Measurements from ENCODE around the gene CASP3.
A peak's percentile ranks its signal among the peaks of the same experiment; 100 is the strongest.
"Not testable (repeated sequence)": the region's sequence is repeated elsewhere in the genome, so short reads cannot be mapped to it uniquely, and the experiment has no call there.

The CASP3 gene

GRCh38 chr4:184657820-184658219 is 8.6 kb upstream of the CASP3 start:
- H3K18ac ChIP-seq (ENCODE audit: low read length); H3K4me1 ChIP-seq (ENCODE audit: control insufficient read depth in 2 of 2, insufficient read depth in 1 of 2, low read depth in 1 of 2, low read length in 2 of 2); H3K27me3 ChIP-seq (ENCODE audit: control insufficient read depth in 3 of 3, insufficient read depth in 3 of 3, low read depth in 1 of 3, low read length in 3 of 3); H3K9me3 ChIP-seq (replicated peaks in 1 of 2; ENCODE audit: control insufficient read depth in 2 of 2, insufficient read depth in 1 of 2, low read depth in 1 of 2, low read length in 2 of 2); H2AK5ac ChIP-seq (ENCODE audit: low read depth, low read length); DNase-seq (ENCODE audit: low spot score); H3K9ac ChIP-seq (ENCODE audit: low read depth, low read length, poor library complexity); H2BK5ac ChIP-seq (ENCODE audit: low read length); H3K14ac ChIP-seq (ENCODE audit: low read length); H4K8ac ChIP-seq (ENCODE audit: low read depth, low read length); H3K4me3 ChIP-seq (ENCODE audit: low read length in 2 of 2); H2BK12ac ChIP-seq (ENCODE audit: low read length); H4K91ac ChIP-seq (ENCODE audit: low read depth, low read length, poor library complexity); H2BK120ac ChIP-seq (ENCODE audit: low read depth, low read length); H2BK15ac ChIP-seq (ENCODE audit: low read length); H2AFZ ChIP-seq (ENCODE audit: low read length); H3K23ac ChIP-seq (ENCODE audit: low read depth, low read length, poor library complexity); H3K79me1 ChIP-seq (ENCODE audit: low read depth, low read length); H3K4ac ChIP-seq (ENCODE audit: low read length); H3K4me2 ChIP-seq (ENCODE audit: insufficient read depth, low read length, poor library complexity, severe bottlenecking); H3K27ac ChIP-seq (replicated peaks; ENCODE audit: low read length): not testable (repeated sequence)
- WGBS, 2 donors (ENCODE audit: extremely low coverage in 2 of 2, insufficient read length in 2 of 2, insufficient replicate concordance in 1 of 2), result no CpG with 5 or more reads among the region's 9 CpGs
- H3K36me3 ChIP-seq (replicated peaks in 1 of 2; ENCODE audit: control insufficient read depth in 2 of 2, insufficient read depth in 2 of 2, low read length in 2 of 2), result peaks cover 0 to 75% of the 10 kb centered on the region in 2 donors

- no peak overlapping the region for H3K4ac ChIP-seq (ENCODE audit: low read length)
- H4K91ac ChIP-seq (ENCODE audit: low read depth, low read length, poor library complexity), result no peak overlapping the region
- H3K23ac ChIP-seq (ENCODE audit: low read depth, low read length, poor library complexity), result no peak overlapping the region
- H2AK5ac ChIP-seq (ENCODE audit: low read depth, low read length), result no peak overlapping the region
- H3K4me3 ChIP-seq (ENCODE audit: low read length in 2 of 2), result no peak overlapping the region
- H2BK120ac ChIP-seq (ENCODE audit: low read depth, low read length), result no peak overlapping the region
- H2BK12ac ChIP-seq (ENCODE audit: low read length), result no peak overlapping the region
- H2BK5ac ChIP-seq (ENCODE audit: low read length), result no peak overlapping the region
- H3K27me3 ChIP-seq (ENCODE audit: control insufficient read depth in 3 of 3, insufficient read depth in 3 of 3, low read depth in 1 of 3, low read length in 3 of 3), result no peaks in the 10 kb centered on the region
- H3K4me2 ChIP-seq (ENCODE audit: insufficient read depth, low read length, poor library complexity, severe bottlenecking), result no peak overlapping the region
- no peaks in the 10 kb centered on the region for H3K79me1 ChIP-seq (ENCODE audit: low read depth, low read length)
- H2AFZ ChIP-seq (ENCODE audit: low read length), result no peak overlapping the region
- no CpG with 5 or more reads among the region's 3 CpGs for WGBS, 2 donors (ENCODE audit: extremely low coverage in 2 of 2, insufficient read length in 2 of 2, insufficient replicate concordance in 1 of 2)
- H3K27ac ChIP-seq (replicated peaks; ENCODE audit: low read length), result no peak overlapping the region
- no peak for DNase-seq (ENCODE audit: low spot score)
- no peaks in the 10 kb centered on the region for H3K9me3 ChIP-seq (replicated peaks in 1 of 2; ENCODE audit: control insufficient read depth in 2 of 2, insufficient read depth in 1 of 2, low read depth in 1 of 2, low read length in 2 of 2)
- H3K9ac ChIP-seq (ENCODE audit: low read depth, low read length, poor library complexity), result no peak overlapping the region
- no peak overlapping the region for H4K8ac ChIP-seq (ENCODE audit: low read depth, low read length)
- H3K18ac ChIP-seq (ENCODE audit: low read length), result no peak overlapping the region
- H3K4me1 ChIP-seq (ENCODE audit: control insufficient read depth in 2 of 2, insufficient read depth in 1 of 2, low read depth in 1 of 2, low read length in 2 of 2), result no peaks in the 10 kb centered on the region
- no peak overlapping the region for H2BK15ac ChIP-seq (ENCODE audit: low read length)
- no peak overlapping the region for H3K14ac ChIP-seq (ENCODE audit: low read length)
- peaks cover 0 to 75% of the 10 kb centered on the region in 2 donors for H3K36me3 ChIP-seq (replicated peaks in 1 of 2; ENCODE audit: control insufficient read depth in 2 of 2, insufficient read depth in 2 of 2, low read length in 2 of 2)
Measured at GRCh38 chr4:184657144-184657543, 7.9 kb upstream of the CASP3 start.

DNA sequence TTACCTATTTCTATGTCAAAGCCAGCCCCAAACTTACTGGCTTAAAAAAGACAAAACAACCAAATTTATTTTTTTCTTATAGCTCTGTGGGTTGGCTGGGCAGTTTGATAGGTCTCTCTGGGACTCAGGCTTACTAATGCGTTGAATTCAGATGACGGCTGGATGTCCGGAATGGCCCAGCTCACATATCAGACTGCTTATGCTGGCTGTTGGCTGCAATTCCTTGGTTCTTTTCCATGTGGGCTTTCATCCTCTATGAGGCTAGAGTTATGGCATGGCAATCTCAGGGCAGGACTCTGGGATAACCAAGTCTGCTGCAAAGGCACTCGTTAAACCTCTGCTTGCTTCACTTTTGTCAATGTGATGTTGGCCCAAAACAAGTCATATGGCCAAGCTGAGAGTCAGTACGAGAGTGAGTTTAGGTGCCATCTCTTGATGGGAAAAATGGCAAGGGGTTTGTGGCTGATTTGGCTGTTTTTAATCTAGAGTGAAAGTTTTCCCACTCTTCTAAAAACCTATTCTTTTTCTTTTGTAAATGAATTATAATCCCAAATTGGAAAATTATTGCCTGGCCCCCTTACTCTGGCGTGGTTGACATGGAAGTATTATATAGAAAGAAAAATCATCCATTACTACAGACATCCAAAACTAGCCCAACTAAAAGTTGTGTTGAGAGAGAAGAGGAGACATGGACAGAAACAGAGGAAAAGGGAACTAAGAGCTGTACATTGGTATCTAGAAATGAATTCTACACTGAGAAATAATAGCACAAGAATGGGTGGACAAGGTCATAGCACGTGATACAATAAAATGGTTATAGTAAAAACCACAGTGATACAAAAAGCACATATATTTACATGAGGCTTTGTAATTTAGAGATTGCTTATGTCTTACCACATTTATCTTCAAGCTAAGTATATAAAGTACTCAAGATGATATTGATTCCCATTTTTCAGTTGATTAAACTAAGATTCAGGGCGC is 6.9 kb upstream of the CASP3 start:
- H3K14ac ChIP-seq (ENCODE audit: low read length), result no peak overlapping the region
- no peak overlapping the region for H3K18ac ChIP-seq (ENCODE audit: low read length)
- H3K36me3 ChIP-seq (replicated peaks in 1 of 2; ENCODE audit: control insufficient read depth in 2 of 2, insufficient read depth in 2 of 2, low read length in 2 of 2), result peaks cover 0 to 65% of the 10 kb centered on the region in 2 donors
- no CpG with 5 or more reads among the region's 8 CpGs for WGBS, 2 donors (ENCODE audit: extremely low coverage in 2 of 2, insufficient read length in 2 of 2, insufficient replicate concordance in 1 of 2)
- H2AK5ac ChIP-seq (ENCODE audit: low read depth, low read length), result no peak overlapping the region
- no peak overlapping the region for H2BK12ac ChIP-seq (ENCODE audit: low read length)
- no peak overlapping the region for H2AFZ ChIP-seq (ENCODE audit: low read length)
- H3K4ac ChIP-seq (ENCODE audit: low read length), result no peak overlapping the region
- H4K8ac ChIP-seq (ENCODE audit: low read depth, low read length), result no peak overlapping the region
- H3K9me3 ChIP-seq (replicated peaks in 1 of 2; ENCODE audit: control insufficient read depth in 2 of 2, insufficient read depth in 1 of 2, low read depth in 1 of 2, low read length in 2 of 2), result no peaks in the 10 kb centered on the region
- H3K4me2 ChIP-seq (ENCODE audit: insufficient read depth, low read length, poor library complexity, severe bottlenecking), result no peak overlapping the region
- no peaks in the 10 kb centered on the region for H3K79me1 ChIP-seq (ENCODE audit: low read depth, low read length)
- H3K4me3 ChIP-seq (ENCODE audit: low read length in 2 of 2), result no peak overlapping the region
- H4K91ac ChIP-seq (ENCODE audit: low read depth, low read length, poor library complexity), result no peak overlapping the region
- no peak overlapping the region for H3K27ac ChIP-seq (replicated peaks; ENCODE audit: low read length)
- no peak overlapping the region for H2BK120ac ChIP-seq (ENCODE audit: low read depth, low read length)
- H3K27me3 ChIP-seq (ENCODE audit: control insufficient read depth in 3 of 3, insufficient read depth in 3 of 3, low read depth in 1 of 3, low read length in 3 of 3), result no peaks in the 10 kb centered on the region
- DNase-seq (ENCODE audit: low spot score), result no peak
- H2BK5ac ChIP-seq (ENCODE audit: low read length), result no peak overlapping the region
- no peak overlapping the region for H3K23ac ChIP-seq (ENCODE audit: low read depth, low read length, poor library complexity)
- no peaks in the 10 kb centered on the region for H3K4me1 ChIP-seq (ENCODE audit: control insufficient read depth in 2 of 2, insufficient read depth in 1 of 2, low read depth in 1 of 2, low read length in 2 of 2)
- H2BK15ac ChIP-seq (ENCODE audit: low read length), result no peak overlapping the region
- H3K9ac ChIP-seq (ENCODE audit: low read depth, low read length, poor library complexity), result peak overlapping the region; percentile 12

- Histone ChIP-seq H3K9ac (ENCODE audit: low read depth, low read length, poor library complexity) (no peak overlapping the region), H3K36me3 (replicated peaks in 1 of 2; ENCODE audit: control insufficient read depth in 2 of 2, insufficient read depth in 2 of 2, low read length in 2 of 2) (peaks cover 0 to 42% of the 10 kb centered on the region in 2 donors), H3K18ac (ENCODE audit: low read length) (no peak overlapping the region), H3K23ac (ENCODE audit: low read depth, low read length, poor library complexity) (no peak overlapping the region), H3K4me1 (ENCODE audit: control insufficient read depth in 2 of 2, insufficient read depth in 1 of 2, low read depth in 1 of 2, low read length in 2 of 2) (peaks cover 2 to 3% of the 10 kb centered on the region in 2 donors), H2BK120ac (ENCODE audit: low read depth, low read length) (no peak overlapping the region), H2BK5ac (ENCODE audit: low read length) (no peak overlapping the region), H4K91ac (ENCODE audit: low read depth, low read length, poor library complexity) (no peak overlapping the region), H3K4me3 (ENCODE audit: low read length in 2 of 2) (no peak overlapping the region), H3K27me3 (ENCODE audit: control insufficient read depth in 3 of 3, insufficient read depth in 3 of 3, low read depth in 1 of 3, low read length in 3 of 3) (no peaks in the 10 kb centered on the region), H3K79me1 (ENCODE audit: low read depth, low read length) (no peaks in the 10 kb centered on the region), H2AK5ac (ENCODE audit: low read depth, low read length) (no peak overlapping the region), H3K4ac (ENCODE audit: low read length) (no peak overlapping the region), H2AFZ (ENCODE audit: low read length) (no peak overlapping the region), H3K27ac (replicated peaks; ENCODE audit: low read length) (no peak overlapping the region), H2BK12ac (ENCODE audit: low read length) (no peak overlapping the region), H2BK15ac (ENCODE audit: low read length) (no peak overlapping the region), H3K9me3 (replicated peaks in 1 of 2; ENCODE audit: control insufficient read depth in 2 of 2, insufficient read depth in 1 of 2, low read depth in 1 of 2, low read length in 2 of 2) (no peaks in the 10 kb centered on the region), H4K8ac (ENCODE audit: low read depth, low read length) (no peak overlapping the region), H3K4me2 (ENCODE audit: insufficient read depth, low read length, poor library complexity, severe bottlenecking) (no peak overlapping the region), H3K14ac (ENCODE audit: low read length) (no peak overlapping the region)
- WGBS, 2 donors (ENCODE audit: extremely low coverage in 2 of 2, insufficient read length in 2 of 2, insufficient replicate concordance in 1 of 2), result no CpG with 5 or more reads among the region's 2 CpGs
- DNase-seq (ENCODE audit: low spot score), result no peak
Measured at GRCh38 chr4:184653650-184654049, 4.4 kb upstream of the CASP3 start.

All from neuronal stem cell (in vitro differentiated cells).